GM21528 (cell line): ENCODE results near the gene B3GLCT.
"Not testable (repeated sequence)": the region's sequence is repeated elsewhere in the genome, so short reads cannot be mapped to it uniquely, and the experiment has no call there.

ENCODE experiments used
- ATAC-seq: cut with Tn5 transposase; IDR thresholded peaks from one replicate; pipeline ENCODE4 v1.9.1; 2021; ENCODE audit warnings: mild to moderate bottlenecking, moderate library complexity; ENCODE audit not compliant: unreplicated experiment, low FRiP score

B3GLCT gene

DNA sequence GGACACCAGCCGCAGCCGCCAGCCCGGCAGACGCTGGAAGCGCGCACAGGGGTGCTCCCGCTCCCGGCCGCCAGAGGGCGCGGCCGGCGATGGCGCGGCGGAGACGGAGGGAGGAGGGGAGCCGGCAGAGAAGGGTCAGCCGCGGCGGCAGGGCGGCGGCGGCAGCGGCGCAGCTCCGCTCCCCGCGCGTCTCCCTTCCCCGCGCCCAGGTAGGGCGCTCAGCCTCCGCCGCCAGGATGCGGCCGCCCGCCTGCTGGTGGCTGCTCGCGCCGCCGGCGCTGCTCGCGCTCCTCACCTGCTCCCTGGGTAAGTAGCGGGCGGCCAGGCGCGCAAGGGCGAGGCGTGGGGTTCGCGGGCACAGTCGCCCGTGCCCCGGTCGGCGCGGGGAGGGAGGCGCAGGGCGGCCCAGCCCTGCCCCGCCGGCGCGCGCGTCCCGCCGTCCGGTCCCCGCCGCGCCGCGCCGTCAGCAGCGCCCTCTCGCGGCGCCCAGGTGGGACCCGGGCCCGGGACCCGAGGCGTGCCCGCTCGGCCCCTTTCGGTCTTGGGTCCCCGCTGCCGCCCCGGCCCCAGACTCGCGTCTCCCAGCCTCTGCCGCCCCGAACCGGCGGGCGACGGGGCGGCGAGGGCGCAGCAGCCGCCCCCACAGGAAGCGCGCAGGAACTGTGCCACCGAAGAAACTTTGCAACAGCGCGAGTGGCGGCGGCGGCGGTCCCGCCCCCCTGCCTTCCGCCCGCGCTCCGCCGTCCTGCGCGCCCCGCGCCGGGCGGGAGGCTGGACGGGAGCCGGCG lies at the start of gene B3GLCT:
Gene B3GLCT (plus strand): TSS at position 127 of the 788 bp plus-strand sequence. CDS start 110 bp downstream, at position 237.
- ATAC-seq: peak; percentile 93

DNA sequence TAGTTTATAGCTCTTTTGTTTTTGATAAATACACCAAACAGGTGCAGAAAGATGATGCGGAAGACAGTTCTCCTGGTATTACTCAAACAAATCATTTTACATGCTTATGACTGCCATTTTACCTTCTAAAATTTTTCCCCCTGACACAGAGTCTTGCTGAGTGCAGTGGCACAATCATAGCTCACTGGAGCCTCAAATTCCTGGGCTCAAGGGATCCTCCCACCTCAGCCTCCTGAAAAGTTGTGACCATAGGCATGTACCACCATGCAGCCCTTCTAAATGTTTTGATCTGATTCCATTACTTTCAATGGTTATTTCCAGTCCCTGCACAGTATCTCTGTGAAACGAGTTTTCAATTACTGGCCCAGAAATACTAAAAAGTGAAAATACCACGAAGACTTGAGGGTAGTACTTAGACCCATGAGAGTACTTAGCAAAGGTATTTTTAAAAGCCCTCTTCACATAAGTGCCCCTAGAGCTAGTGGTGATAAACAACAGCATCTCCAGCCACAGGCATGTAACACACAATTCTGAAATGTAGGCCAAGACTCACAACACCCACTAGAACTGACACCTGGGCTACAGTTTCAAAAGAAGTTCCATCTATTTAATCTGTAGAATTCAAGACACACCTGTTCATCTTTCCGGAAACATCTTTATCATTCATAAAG lies 49.3 kb upstream of the B3GLCT start:
- ATAC-seq: no peak

DNA sequence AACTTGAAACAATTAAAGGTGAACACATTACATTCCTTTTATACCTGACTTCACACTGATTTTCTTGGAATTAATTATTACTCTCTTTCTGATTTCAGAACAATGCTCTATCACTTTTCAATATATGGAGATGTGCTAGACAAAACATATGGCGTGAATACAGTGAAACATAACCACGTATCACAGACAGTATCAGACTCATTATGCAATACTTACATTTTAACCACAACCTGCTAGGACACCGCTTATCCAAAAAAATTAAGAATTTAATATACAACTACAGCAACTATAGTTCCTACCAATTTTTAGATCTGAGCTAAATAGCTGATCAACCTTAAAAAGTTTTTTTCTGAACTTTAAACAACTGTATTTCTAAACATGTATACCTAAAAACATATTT lies 47.9 kb upstream of the B3GLCT start:
- no peak for ATAC-seq

DNA sequence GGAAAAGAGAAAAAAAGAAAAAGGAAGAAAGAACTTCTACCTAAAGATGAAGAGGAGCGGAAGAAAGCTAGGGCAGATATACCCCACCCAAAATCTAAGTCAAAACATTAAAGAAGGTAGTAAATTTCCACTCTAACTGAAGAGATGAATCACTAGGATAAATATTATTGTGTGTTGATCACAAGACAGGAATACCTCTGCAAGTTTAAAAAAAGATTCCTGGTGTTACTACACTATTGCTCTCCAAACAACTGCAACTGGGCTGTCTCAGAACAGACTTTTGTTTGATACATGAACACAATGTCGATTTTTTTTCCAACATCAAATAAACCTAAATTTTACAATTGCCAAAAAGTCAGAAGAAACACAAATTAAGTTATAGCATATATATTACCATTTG lies 44.8 kb upstream of the B3GLCT start:
- ATAC-seq: no peak

DNA sequence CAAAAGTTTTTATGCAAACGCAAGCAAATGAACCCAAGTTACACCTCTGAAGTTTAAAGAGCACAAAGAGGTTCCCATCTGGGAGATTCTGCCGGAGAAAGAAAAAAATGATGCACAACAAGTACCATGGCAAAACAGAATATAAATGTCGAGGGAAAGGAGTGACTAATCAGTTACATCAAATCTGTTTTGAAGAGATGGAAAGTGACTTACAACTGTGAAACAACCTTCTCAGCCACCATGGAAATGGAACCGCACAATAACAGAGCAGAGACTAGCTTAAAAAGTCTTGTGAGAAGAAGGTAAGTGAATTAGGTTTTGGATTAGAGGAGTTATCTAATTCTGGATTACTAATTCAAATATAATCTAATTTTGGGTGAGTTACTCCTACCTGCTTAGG lies 40.5 kb upstream of the B3GLCT start:
- no peak for ATAC-seq

DNA sequence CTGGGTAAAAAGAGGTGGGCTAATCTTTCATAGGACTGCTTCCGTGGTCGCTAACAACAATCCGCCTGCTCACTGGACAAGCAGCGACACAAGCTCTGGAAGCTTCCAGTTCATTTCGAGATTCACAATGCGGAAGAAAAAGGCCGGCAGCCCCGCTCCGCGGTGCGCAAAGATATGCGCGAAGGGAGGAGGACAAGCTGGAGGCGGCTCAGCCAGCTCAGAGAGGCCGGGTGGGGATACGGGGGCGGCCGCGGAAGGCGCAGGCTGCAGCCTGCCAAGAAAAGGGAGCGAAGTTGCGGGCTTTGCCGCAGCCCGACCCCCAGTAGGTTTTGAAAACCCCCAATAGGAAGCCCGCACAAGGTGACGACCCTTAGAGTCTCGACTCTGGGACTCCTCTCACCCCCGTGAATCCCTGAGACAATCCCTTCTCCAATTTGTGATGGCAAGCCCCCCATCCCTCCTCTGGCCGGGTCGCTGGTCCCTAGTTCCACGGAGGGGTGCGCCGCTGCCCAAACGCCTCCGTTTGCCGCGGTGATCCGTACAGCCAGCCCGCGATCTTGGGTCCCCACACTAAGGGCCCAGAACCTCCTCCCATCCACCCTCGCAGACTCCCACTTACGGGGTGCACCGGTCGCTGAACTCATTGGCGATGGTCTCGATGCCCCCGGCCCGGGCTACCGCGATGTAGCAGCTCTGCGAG lies 38.8 kb upstream of the B3GLCT start:
- ATAC-seq: peak; percentile 24

DNA sequence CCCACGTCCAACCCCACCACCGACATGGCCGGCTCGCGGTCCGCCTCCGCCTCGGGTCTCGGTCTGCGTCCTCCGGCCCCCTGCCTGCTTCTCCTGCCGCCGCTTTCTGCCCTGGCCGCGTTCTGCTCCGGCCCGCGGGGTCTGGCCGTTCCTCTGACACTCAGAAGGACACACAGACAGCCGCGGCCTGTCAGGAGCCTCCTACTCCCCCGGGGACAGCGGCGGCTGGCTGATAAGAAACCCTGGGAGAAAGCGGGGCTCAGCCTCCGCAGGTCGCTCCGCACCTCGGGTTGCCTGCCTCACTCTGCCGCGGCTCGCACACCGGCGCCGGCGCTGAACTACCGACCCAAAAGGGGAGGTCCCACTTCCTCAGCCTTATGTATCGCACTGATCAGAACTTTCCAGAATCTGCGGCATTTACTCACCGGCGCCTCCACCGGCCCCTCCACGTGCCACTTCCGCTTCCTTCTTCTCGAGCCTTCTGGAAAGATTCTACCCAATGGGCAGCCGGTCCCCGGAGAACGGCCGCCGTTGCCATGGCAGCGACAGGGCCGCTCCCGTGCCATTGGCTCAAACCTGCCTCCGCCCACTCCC lies 38.1 kb upstream of the B3GLCT start, which contains the start of gene HSPH1:
Gene HSPH1 (minus strand): TSS at position 348 of the 594 bp plus-strand sequence. CDS start 322 bp downstream, at position 26.
- ATAC-seq: peak; percentile 91

DNA sequence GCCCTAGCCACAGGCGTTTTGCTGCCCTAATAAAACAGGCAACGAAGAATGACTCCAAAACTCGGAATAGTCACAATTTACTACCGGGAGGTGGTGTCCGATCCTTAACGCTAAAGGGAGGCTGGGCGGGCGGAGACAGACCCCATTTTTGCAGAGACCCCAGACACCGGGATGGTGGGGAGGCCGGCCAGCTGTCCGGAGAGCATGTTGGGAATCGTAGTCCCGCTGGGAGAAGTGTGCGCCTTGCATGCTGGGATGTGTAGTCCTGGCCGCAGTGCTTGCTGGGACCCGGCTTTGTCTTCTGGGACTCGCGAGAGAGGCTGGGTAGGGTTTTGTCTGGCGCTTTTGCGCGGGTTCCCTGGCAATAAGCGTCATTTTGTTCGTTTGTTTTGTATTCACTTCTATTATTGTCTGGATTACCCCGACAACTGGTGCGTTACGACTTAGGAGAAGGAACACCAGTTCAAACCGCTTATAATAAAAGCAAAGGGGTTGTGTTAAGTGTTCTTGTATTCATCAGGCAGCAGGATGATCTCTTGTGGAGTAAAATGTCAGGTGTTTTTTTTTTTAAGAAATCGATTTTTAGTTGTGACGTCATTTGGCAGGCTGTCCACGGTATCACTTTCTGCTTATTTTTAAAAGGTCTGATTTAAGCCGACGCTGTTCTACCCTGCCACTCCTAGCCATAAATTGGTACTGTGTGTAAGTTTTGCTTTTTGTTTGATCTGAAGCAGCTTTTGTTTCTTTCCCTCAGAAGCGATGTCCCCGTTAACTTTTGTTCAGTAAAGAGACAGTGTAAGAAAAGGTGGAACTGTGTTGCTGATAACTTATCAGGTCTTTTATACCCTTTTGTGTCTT lies 37.4 kb upstream of the B3GLCT start:
- ATAC-seq: peak; percentile 89

DNA sequence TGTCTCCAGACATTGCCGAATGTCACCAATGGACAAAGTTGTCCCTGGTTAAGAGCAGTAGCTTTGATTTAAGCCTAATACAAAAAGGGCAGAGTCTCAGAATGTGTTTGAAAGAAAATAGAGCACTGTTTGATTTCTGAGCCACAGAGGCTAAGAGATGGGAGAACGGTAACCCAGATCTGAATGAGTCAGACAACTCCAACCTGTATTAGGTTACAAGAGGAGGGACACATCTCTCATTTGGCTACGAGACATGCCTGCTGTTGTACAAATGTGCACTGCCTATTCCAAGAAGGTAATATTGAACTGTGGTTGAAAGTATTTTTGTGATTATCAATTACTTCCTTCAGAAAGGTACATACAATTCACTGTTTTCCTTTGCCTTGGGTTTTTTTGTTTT lies 33.2 kb upstream of the B3GLCT start:
- ATAC-seq: no peak

DNA sequence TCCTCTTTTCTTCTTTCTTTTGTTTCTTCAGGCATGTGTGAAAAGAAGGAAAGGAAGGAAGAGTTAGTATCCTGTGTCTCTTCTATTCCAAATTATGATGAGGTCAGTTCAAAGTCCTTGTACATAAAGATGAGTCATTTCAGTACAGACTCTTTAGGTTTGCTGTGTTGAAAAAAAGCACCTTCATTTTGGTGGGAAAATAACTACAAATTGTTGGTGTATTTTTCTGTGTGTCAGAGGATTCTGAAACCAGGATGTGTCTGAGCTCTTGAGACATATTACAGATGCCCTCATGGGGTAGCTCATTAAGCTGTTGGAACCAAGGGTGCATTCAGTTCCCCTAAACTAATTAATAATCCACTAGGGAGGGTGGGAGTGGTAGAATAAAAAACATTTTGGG lies 32.3 kb upstream of the B3GLCT start:
- ATAC-seq: no peak

DNA sequence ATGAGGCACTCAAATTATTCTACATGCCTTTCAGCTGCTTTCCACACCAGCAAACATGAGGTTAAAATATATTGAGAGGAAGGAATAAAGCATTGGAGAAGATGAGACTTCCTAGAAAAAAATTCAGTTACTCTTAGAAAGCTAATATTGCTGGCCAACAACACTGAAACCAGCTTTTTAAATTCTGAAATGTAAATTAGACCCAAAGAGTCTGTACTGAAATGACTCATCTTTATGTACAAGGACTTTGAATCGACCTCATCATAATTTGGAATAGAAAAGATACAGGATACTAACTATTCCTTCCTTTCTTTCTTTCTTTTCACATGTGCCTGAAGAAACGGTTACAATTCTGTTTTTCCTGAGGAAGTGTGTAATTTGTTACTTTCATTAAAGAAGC lies 31.6 kb upstream of the B3GLCT start:
- peak; percentile 58 for ATAC-seq

DNA sequence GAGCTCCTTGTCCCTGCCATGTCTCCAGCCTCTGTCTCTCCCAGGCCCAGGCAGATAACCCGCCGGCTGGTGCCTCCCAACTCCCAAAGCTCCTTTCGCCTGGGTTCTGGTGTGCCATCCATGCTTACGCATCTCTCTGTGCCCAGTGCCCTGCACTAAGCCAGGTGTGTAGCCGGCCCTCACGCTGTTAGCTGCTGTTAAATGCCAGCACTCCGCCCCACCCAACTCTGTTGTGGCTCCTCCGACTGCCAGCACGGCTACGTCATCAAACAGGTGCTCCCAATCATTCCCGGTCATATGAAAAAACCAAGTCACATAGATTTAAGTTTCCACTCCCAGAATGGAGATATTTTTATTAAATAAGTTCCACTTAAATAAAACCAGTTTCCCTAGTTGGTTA lies 31.0 kb upstream of the B3GLCT start:
- no peak for ATAC-seq

DNA sequence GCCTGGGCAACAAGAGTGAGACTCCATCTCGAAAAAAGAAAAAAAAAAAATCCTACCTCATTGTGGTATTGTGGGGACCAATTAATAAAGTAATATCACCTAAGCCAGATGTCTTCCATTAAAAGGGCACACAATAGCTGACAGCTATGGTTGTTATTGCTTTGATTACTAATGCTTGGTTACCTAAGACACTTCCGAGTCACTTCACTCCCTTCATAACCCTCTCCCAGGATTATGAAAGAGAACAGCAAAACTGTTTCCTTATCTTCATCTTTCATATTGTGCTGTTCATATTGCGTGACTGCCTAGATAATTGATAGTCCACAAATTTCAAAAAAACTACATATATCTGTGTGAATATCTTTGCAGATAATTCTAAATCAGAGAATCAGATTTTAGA lies 27.8 kb upstream of the B3GLCT start:
- no peak for ATAC-seq

DNA sequence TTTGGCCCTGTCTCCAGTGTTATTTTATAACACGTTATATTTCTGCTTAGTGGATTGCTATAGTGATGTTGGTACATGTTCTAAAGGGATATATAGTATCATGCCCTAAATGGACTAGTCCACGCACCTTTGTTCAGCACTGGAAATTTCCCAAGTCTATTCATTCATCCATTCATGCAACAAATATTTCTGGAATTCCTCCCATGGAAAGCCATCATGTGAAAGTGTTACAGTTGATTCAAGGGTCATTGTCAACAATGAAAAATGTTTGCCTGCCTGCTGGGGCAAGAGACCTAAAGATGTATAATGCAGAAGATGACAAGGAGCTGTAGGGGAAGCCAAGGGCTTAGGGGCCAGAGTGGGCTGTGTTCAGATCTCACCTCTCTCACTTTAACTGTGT lies 27.2 kb upstream of the B3GLCT start:
- ATAC-seq: no peak

DNA sequence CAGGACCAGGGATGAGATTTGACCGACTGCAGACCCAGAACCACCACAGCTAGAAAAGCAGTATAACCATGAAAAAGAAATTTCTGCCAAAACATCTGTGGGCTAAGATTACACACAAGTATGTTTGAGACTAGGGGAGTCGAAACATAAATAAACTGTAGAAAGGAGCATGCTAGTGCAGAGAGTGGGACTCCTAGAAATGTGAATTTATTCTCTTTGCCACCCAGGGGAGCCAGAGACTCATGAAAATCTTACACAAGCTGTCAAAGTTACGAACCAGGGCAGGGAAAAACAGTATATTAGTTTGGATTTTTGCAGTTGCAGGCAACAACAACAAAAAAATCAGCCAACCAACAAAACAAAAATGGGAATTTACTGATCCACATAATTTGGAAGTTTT lies 25.8 kb upstream of the B3GLCT start:
- no peak for ATAC-seq

DNA sequence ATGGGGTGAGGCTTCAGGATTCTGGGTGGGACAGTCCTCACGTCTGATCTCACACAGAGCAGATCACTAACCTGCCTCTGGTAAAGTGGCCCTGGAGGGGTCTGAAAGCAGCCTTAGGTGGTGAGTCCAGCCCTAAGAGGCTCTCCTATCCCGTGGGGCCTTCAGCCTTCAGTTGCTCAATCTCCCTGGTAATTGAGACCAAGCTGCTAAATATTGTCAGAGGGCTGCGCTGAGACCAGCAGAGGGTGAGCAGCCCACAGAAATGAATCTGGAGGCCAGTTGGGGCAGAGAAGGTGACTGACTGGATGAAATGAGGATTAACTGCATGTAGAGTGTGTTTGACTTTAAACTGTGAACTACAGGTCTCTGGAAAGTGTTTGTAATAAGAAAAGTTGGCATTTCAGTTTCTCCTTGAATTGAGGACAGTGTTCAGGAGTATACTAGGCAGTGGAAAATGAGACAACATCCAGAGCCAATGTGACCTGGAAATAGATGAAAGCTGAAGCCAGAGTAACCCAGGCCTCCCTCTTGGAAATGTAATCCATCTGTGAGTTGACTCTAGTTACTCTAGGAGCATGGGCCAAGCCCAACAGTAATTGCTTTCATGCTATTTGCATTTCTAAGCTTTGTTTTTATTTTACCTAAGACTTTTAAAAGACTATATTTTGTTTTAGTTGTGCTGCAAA lies 23.8 kb upstream of the B3GLCT start:
- ATAC-seq: no peak

DNA sequence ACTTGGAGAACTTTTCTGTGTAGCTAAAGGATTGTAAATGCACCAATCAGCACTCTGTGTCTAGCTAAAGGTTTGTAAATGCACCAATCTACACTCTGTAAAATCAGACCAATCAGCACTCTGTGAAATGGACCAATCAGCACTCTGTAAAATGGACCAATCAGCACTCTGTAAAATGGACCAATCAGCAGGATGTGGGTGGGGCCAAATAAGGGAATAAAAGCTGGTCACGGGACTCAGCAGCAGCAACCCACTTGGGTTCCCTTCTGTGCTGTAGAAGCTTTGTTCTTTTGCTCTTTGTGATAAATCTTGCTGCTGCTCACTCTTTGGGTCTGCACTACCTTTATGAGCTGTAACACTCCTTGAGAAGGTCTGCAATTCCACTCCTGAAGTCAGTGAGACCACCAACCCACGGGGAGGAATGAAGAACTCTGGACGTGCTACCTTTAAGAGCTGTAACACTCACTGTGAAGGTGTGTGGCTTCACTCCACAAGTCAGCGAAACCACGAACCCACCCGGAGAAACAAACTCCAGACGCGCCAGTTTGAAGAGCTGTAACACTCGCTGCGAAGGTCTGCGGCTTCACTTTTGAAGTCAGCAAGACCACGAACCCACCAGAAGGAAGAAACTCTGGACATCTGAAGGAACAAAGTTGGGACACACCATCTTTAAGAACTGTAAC lies 21.8 kb upstream of the B3GLCT start:
- ATAC-seq: not testable (repeated sequence)

DNA sequence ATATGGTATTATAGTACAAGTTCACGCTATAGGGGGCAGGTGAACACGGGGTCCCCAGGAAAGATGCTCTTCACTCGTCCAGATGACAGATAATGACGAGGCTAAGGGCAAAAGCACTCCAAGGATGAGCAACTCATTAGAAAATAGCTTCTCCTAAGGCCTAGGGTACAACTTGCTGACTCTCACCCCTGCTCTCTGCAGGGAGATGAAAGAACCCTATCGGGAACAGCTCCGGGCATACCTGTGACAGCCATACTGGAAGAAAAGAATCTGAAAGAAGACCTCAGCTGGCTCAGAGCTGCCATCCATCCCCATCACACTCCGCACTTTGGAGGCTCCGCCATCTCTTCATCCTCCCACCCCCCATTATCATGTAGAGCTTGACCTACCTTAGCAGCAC lies 20.5 kb upstream of the B3GLCT start:
- no peak for ATAC-seq

DNA sequence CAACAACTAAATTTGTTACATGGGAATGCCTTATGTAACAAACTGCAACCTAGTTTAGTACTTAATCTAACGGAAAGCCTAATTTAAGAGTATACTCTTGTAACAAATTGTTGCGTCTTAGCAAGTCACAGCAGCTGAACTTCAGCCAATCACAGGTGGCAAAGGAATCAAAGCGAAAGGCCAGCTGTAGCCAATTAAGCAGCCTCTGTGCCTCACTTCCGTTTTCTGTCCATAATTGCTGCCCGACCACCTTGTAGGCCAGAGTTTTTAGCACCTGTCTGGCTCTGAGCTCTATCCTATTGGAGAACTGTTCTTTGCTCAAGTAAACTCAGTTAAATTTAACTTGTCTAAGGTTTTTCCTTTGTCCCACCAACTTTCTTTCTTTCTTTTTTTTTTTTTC lies 20.0 kb upstream of the B3GLCT start:
- ATAC-seq: no peak
